Measurements from ENCODE around the gene ZNF764. TPM values are rescaled to one million over a fixed set of nuclear protein-coding genes. Genes with fewer than 3 reads are reported as not detected.
A peak's percentile ranks its signal among the peaks of the same experiment; 100 is the strongest.

The ZNF764 gene
- total RNA-seq, 8 experiments from 2014 or later = 3.4 to 13.0 (median 9.3) TPM

DNA sequence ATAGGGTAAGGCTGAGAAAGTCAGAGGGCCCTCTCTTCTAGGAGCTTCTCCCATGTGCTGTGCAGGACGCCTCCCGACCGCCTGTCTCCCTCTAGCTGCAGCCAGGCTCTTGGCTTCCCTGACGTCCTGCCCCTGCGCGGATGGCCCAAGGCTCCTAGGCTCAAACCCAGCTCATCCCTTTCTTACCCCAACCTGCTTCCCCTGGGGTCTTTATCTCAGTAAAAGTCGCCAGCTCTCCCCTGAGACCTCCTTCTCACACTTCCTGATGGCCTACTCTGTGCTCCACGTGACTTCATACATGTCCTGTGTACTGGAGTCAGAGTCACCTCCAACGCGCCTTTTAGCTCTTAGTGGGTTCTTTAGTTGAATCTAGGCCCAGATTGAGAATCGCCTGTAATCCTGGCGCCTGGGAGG lies 22.4 kb downstream of the ZNF764 start:
- Histone ChIP-seq H3K4me3 (peak overlapping the region; percentile 48 to 61 (median 53)), H3K27ac (peak overlapping the region; percentile 84 to 85), H3K4me1 (replicated peaks in 1 of 2) (peaks cover 14 to 21% of the 10 kb centered on the region in 2 donors)
- in situ Hi-C loops (cut with MboI; ENCODE audit: low pct_unique_long_range_greater_than_20kb in 2 of 9, low sequenced_read_pairs in 9 of 9, unreplicated experiment in 9 of 9) = no loop called here
- ATAC-seq (replicated peaks in 6 of 8) = peak; percentile 60 to 79 (median 75)
- 13 to 100% (median 44%) methylated on average over 1 to 9 of the region's 12 CpGs; no CpG with 5 or more reads in 2 of the 10 experiments for WGBS, 10 experiments

DNA sequence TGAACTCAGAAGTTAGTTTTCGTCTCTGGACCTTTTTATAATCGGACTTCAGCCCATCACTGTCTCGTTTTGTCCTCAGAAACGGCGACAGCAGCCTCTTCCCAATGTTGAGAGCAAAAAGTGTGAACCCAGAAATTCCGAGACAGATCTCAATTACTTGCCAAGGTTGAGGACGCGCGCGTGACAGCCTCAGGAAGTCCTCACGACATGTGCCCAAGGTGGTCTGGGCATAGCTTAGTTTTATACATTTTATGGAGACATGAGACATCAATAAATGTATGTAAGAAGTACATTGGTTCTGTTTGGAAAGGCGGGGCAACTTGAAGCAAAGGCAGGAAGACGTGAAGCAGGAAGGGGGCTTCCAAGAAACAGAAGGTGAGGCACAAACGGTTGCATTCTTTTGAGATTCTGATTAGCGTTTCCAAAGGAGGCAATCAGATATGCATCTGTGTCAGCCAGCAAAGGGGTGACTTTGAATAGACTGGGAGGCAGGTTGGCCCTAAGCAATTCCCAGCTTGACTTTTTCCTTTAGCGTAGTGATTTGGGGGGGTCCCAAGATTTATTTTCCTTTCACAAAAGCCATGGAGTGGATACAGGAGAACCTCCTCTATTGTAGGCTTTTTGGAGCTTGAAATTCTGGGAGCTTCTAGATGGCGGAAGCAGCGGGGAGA lies 22.9 kb downstream of the ZNF764 start:
- peak; percentile 2 to 12 (median 6) for ATAC-seq (replicated peaks in 6 of 8)
- 0 to 22% (median 7%) methylated on average over 1 to 17 of the region's 18 CpGs; no CpG with 5 or more reads in 1 of the 10 experiments for WGBS, 10 experiments
- Histone ChIP-seq H3K27ac (peak overlapping the region; percentile 84 to 85), H3K4me3 (peak overlapping the region; percentile 48 to 61 (median 53)), H3K4me1 (replicated peaks in 1 of 2) (peaks cover 14 to 21% of the 10 kb centered on the region in 2 donors)
- in situ Hi-C loops (cut with MboI; ENCODE audit: low pct_unique_long_range_greater_than_20kb in 2 of 9, low sequenced_read_pairs in 9 of 9, unreplicated experiment in 9 of 9) = no loop called here

DNA sequence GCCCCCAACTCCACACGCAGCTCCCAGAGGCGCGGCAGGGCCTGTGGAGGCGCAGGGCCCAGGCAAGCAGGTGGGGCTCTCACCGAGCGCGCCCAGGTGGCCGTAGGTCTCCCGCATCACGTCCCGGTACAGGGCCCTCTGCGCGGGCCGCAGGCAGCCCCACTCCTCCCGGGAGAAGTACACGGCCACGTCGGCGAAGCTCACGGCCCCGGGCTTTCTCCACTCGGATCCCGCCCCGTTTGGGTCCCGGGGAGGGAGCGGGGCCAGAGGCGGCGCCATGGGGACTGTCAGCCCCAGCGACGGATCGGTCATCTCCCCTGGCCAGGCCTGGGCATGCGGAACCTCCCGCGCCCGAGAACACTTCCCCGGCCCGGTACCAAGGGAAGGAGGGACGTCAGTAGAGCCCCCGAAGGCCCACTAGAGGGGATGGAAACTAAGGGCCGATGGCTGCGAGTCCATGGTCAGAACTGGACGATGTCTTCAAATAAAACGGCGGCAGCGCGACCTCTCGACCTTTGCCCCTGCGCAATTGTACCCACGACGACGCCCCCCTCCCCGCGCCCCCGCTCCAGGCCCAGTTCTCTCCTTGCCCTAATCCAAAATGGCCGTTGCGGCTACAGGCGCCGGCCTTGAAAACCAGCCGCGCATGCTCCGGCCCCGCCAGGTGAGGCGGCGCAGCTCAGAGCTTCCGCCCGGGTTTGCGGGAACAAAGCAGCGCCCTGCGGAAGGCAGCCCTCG lies 23.6 kb downstream of the ZNF764 start, which contains the start of gene ZNF747:
Gene ZNF747 (minus strand): TSS at position 491 of the 738 bp plus-strand sequence. CDS start 179 bp downstream, at position 312.
- Histone ChIP-seq H3K27ac (peak within 1 kb of the TSS; percentile 84 to 85), H3K4me1 (replicated peaks in 1 of 2) (peaks cover 14 to 21% of the 10 kb centered on the region in 2 donors), H3K4me3 (peak within 1 kb of the TSS; percentile 48 to 61 (median 53))
- 0% methylated on average over 1 to 5 of the region's 70 CpGs; no CpG with 5 or more reads in 6 of the 10 experiments for WGBS, 10 experiments
- peak; percentile 75 to 89 (median 84) for ATAC-seq (replicated peaks in 6 of 8)
- in situ Hi-C loops (cut with MboI; ENCODE audit: low pct_unique_long_range_greater_than_20kb in 2 of 9, low sequenced_read_pairs in 9 of 9, unreplicated experiment in 9 of 9) = no loop called here

DNA sequence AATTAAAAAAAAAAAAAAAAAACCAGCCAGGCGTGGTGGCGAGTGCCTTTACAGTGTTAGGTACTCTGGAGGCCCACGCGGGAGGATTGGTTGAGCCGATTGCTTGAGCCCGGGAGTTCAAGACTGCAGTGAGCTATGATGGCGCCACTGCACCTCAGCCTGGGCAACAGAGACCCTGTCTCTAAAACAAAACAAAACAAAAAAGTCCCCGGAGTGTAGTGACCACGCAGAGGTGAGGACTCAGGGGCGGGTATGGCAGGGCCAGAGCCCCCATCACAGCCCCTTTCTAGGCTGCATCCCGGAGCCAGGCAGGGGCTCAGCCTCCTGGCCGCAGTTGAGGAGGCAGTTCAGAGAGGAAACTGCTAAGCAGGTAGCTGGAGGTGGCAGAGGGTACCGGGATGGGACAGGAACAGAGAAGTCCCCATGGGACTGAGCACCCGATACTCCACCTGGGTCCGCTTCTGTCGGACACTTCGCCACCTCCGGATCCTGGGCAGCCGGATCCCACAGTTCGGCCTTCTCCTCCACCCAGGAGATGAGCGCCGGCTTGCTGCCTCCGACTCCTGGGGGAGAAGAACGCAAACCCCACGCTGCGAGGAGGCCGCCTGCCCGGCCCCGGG lies 24.3 kb downstream of the ZNF764 start:
- peak in 2 of 8 experiments; percentile 0 to 3 for ATAC-seq (replicated peaks in 6 of 8)
- 0 to 74% (median 35%) methylated on average over 1 to 8 of the region's 29 CpGs; no CpG with 5 or more reads in 2 of the 10 experiments for WGBS, 10 experiments
- Histone ChIP-seq H3K27ac (peak overlapping the region; percentile 84 to 85), H3K4me3 (peak overlapping the region; percentile 48 to 61 (median 53)), H3K4me1 (replicated peaks in 1 of 2) (peaks cover 14 to 21% of the 10 kb centered on the region in 2 donors)
- in situ Hi-C loops (cut with MboI; ENCODE audit: low pct_unique_long_range_greater_than_20kb in 2 of 9, low sequenced_read_pairs in 9 of 9, unreplicated experiment in 9 of 9) = no loop called here

DNA sequence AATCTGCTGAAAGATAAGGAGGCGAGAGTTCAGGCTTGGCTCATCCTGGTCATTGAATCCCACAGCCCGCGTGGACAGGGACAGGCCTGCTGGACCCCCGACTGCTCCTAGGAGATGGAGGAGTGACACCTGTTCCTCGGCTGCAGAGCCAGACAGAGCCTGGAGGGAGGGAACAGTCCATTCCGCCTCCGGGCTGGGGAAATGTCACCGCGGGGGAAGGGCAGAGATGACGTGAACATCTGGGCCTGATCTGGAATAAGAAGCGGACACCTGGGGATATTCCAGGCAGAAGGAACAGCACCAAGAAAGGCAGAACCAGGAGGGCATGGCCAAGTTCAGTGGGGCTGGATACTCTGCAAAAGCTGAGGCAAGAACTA lies 25.0 kb downstream of the ZNF764 start:
- Histone ChIP-seq H3K4me1 (replicated peaks in 1 of 2) (peaks cover 14 to 21% of the 10 kb centered on the region in 2 donors), H3K27ac (no peak overlapping the region), H3K4me3 (no peak overlapping the region)
- WGBS, 10 experiments = 74 to 87% methylated on average over 7 of the region's 11 CpGs; no CpG with 5 or more reads in 8 of the 10 experiments
- ATAC-seq (replicated peaks in 6 of 8) = no peak
- in situ Hi-C loops (cut with MboI; ENCODE audit: low pct_unique_long_range_greater_than_20kb in 2 of 9, low sequenced_read_pairs in 9 of 9, unreplicated experiment in 9 of 9) = no loop called here

DNA sequence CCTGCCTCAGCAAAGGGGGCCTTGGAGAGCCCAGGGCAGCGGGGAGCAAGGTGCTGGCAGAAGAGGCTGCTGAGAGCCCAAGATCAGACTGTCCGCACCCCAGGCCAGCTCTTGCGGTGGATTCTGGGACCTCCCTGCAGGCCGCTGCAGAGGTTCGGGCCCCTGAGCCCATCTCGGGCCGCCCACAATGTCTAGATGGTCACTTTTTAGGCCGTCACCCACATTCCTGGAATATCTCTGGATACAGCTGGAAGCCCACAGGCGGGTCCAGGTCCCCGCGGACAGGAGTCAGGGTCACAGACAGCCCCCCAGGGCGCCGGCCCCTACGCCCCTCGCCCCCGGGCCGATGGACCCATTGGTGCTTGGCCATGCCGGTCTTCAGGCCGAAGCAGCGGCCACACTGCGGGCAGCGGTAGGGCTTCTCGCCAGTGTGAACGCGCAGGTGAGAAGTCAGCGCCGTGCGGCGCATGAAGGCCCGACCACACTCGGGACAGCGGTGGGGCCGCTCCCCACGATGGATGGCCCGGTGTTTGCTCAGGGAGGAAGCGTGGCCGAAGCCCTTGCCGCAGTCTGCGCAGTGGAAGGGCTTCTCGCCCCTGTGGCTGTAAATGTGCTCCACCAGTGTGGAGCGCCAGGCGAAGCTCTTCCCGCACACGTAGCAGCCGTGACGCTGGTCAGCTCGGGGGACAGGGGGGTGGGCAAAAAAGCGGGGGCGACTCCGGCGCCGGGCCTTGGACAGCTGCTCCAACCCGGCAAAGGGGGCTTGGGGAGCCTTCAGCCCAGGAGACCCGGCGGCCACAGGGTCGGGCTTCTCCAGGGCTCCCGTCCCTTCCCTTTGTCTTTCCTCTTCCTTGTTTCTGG lies 25.7 kb downstream of the ZNF764 start:
- 85 to 100% (median 97%) methylated on average over 1 to 27 of the region's 57 CpGs; no CpG with 5 or more reads in 7 of the 10 experiments for WGBS, 10 experiments
- no peak for ATAC-seq (replicated peaks in 6 of 8)
- H3K27ac ChIP-seq = no peak overlapping the region
- H3K4me3 ChIP-seq = no peak overlapping the region
- H3K4me1 ChIP-seq (replicated peaks in 1 of 2) = peaks cover 20 to 27% of the 10 kb centered on the region in 2 donors
- in situ Hi-C loops (cut with MboI; ENCODE audit: low pct_unique_long_range_greater_than_20kb in 2 of 9, low sequenced_read_pairs in 9 of 9, unreplicated experiment in 9 of 9) = no loop called here

DNA sequence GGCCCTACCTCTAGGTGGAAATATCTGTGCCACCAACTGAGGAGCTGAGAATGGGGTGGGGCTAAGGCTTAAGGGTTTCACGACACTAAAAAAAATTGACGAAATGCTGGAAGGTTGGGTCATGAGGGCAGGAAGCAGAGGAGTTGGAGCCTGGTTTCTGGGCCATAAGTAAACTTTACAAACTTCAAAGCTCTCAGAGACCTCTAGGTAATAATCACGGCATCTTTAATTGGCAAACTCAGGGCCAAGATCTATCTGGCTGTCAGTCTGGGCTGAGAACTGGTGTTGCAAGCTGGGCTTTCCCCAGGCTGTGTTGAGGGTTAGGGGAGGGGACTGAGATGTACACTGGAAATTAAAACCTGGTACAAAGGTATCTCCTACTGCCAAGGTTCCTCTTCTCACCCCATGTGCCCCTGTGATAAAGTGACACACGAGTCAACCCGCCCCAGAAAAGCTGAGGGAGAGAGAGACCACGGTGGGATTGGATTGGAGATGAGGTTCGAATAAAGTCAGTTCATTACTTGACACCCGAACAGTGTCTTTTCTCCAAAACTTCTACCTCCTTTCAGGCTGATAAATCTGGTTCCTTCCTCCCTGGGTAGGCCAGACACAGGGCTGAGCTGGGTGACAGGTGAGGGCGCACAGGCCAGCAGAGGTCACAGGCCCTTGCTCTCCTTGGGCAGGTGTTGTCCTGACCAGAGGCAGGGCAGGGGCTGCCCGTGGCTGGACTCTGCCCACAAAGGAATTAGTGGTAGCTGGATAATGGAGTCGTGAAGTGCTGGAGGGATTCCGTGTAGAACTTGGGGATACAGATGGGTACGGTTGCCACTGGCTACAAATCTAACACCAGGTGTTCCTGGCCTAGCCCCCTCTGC lies 27.8 kb downstream of the ZNF764 start:
- WGBS, 10 experiments = 73 to 100% (median 97%) methylated on average over 1 to 8 of the region's 13 CpGs; no CpG with 5 or more reads in 1 of the 10 experiments
- Histone ChIP-seq H3K4me3 (no peak overlapping the region), H3K4me1 (replicated peaks in 1 of 2) (peaks cover 14 to 16% of the 10 kb centered on the region in 2 donors), H3K27ac (no peak overlapping the region)
- in situ Hi-C loops (cut with MboI; ENCODE audit: low pct_unique_long_range_greater_than_20kb in 2 of 9, low sequenced_read_pairs in 9 of 9, unreplicated experiment in 9 of 9) = no loop called here
- ATAC-seq (replicated peaks in 6 of 8) = no peak

DNA sequence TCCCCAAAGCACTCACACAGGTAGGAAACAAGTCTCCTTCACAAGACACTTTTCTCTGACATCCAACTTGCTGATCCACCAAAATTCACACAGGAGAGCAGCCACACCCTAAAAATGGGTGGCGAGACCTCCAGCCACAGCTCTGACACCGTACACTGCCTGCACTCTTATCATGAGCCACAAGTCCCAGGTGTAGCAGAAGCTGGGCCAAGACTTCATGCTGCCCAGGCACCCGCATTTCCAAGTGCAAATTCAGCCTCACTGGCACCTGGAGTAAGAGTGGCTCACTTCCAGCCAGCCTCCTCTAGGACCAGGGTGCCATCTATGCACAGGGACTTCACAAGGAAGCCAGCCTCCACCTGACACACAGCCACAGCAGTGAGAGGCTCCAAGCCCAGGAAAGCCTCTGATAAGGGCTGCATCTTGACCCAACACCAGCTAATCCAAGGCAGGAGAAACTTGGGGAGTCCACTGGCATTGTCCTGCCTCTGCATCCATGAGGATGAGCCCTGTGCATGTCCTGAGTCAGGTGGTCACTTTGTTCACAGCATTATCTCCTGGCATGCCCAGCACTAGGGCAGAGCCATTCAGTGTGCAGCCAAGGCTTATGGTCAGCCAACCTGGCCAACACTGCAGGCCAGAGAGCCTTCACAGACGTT lies 29.2 kb downstream of the ZNF764 start:
- no peak overlapping the region for H3K4me3 ChIP-seq
- no peak overlapping the region for H3K27ac ChIP-seq
- in situ Hi-C loops (cut with MboI; ENCODE audit: low pct_unique_long_range_greater_than_20kb in 2 of 9, low sequenced_read_pairs in 9 of 9, unreplicated experiment in 9 of 9) = no loop called here
- WGBS, 10 experiments = 0 to 100% (median 90%) methylated on average over 1 to 3 of the region's 4 CpGs; no CpG with 5 or more reads in 3 of the 10 experiments
- peaks cover 13 to 15% of the 10 kb centered on the region in 2 donors for H3K4me1 ChIP-seq (replicated peaks in 1 of 2)
- ATAC-seq (replicated peaks in 6 of 8) = no peak

DNA sequence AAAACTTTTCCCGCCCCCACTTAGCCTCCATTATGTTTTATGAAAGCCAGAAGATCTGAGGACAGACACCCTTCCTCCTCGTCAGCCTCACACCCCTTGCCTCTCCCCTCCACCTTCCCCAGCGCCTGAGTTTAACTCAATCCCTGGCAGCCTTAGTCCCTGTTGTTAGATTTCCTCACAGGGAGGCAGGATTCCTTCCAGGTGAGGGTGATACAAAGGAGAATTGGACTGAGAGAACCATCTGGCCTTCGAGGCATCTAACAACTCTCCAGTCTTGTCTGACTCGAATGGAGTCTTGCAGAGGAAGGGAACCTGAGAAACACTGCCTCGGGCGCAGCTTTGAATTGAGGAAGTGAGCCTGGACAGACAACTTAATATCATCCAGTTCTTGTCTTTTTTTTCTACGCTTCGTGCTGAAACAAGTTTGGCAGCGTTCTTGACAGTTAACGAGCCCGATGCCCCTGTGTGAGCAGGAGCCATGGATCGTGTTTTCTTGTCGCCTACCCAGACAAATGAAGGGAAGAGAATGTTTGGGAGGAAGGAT lies 30.5 kb downstream of the ZNF764 start:
- peaks cover 6% of the 10 kb centered on the region in 2 donors for H3K4me1 ChIP-seq (replicated peaks in 1 of 2)
- WGBS, 10 experiments = 0 to 82% (median 48%) methylated on average over 1 to 10 of the region's 14 CpGs; no CpG with 5 or more reads in 1 of the 10 experiments
- H3K4me3 ChIP-seq = peak overlapping the region; percentile 9 to 90 (median 63)
- ATAC-seq (replicated peaks in 6 of 8) = peak in 2 of 8 experiments; percentile 0
- in situ Hi-C loops (cut with MboI; ENCODE audit: low pct_unique_long_range_greater_than_20kb in 2 of 9, low sequenced_read_pairs in 9 of 9, unreplicated experiment in 9 of 9) = no loop called here
- H3K27ac ChIP-seq = peak overlapping the region; percentile 18 to 52

- in situ Hi-C loops (cut with MboI; ENCODE audit: low pct_unique_long_range_greater_than_20kb in 2 of 9, low sequenced_read_pairs in 9 of 9, unreplicated experiment in 9 of 9) = no loop called here
- 0% methylated on average over 1 of the region's 79 CpGs; no CpG with 5 or more reads in 8 of the 10 experiments for WGBS, 10 experiments
- ATAC-seq (replicated peaks in 6 of 8) = peak; percentile 84 to 92 (median 88)
Measured at GRCh38 chr16:30526823-30527634, 31.1 kb downstream of the ZNF764 start.

More at GRCh38 chr16:30526823-30527634, 31.1 kb downstream of the ZNF764 start:
- H3K4me1 ChIP-seq (replicated peaks in 1 of 2) = peaks cover 6% of the 10 kb centered on the region in 2 donors
- H3K4me3 ChIP-seq = peak overlapping the region; percentile 63 to 96 (median 84)
- H3K27ac ChIP-seq = peak overlapping the region; percentile 96 to 99
